ENCODE measurements around the gene CFTR. TPM values are rescaled to one million over a fixed set of nuclear protein-coding genes. Genes with fewer than 3 reads are reported as not detected.

CFTR gene
- total and polyA plus RNA-seq, 4 experiments from 2014 or later = not detected

DNA sequence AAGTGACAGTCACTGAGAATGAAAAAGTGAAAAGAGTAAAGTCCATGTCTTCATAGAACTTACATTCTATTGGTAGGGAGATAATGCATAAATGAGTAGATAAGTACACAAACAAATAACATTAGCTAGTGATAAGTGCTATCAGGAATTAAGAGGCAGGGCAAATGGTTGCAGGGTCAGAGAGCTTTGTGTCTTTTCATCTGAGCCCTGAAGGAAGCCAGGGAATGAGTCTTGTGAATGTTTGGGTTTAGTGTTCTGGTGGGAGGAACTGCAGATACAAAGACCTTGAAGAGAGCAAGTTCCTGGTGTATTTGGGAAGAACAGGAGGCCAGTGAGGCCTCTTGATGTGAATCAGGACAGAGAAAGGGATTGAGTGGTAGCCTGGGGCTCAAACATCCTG lies 209.6 kb downstream of the CFTR start:
- H3K36me3 ChIP-seq (ENCODE audit: insufficient read depth, low read length) = no peaks in the 10 kb centered on the region
- no peak overlapping the region for H3K27ac Mint-ChIP-seq
- no peak overlapping the region for H3K4me3 ChIP-seq (ENCODE audit: low read length in 2 of 2)
- H3K36me3 Mint-ChIP-seq = no peaks in the 10 kb centered on the region
- no peaks in the 10 kb centered on the region for H3K4me1 Mint-ChIP-seq
- intact Hi-C loops (cut with micrococcal nuclease) = no loop called here
- H3K27me3 Mint-ChIP-seq = no peaks in the 10 kb centered on the region
- ChIA-PET POLR2A (ENCODE audit: partially characterized antibody) (no interaction called here), CTCF (ENCODE audit: partially characterized antibody) (no interaction called here)
- peaks cover 0 to 6% (median 2%) of the 10 kb centered on the region in 8 donors for H3K9me3 Mint-ChIP-seq
- H3K27ac ChIP-seq (ENCODE audit: low read depth, low read length) = no peak overlapping the region
- no peaks in the 10 kb centered on the region for H3K4me1 ChIP-seq (ENCODE audit: insufficient read depth, low read length)
- DNase-seq = no peak
- H3K4me3 Mint-ChIP-seq = no peak overlapping the region
- no peaks in the 10 kb centered on the region for H3K9me3 ChIP-seq (ENCODE audit: control insufficient read depth in 1 of 2, low read length in 2 of 2)
- no peaks in the 10 kb centered on the region for H3K27me3 ChIP-seq (ENCODE audit: insufficient read depth, low read length)

DNA sequence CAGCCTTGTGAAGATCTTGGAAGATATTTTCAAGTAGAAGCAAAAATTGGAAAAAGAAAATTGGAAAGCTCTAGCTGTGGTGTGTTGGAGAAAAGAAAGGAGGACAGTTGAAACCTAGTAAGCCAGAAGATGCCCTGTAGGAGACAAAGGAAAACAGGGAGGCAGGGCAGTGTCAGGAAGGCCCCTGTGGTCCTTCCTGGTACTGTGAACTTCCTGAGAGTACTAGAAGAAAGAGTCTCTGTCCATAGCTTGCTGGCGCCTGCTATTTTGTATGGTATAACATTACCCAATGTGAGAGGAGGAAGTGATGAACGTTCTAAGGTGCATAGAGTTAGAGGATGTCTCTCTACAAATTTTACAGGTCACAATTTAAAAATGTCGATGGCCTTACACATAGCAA lies 210.3 kb downstream of the CFTR start:
- Mint-ChIP-seq H3K4me1 (no peaks in the 10 kb centered on the region), H3K4me3 (no peak overlapping the region), H3K9me3 (peaks cover 0 to 6% (median 2%) of the 10 kb centered on the region in 8 donors), H3K36me3 (no peaks in the 10 kb centered on the region), H3K27ac (peak overlapping the region in 1 of 7 donors; percentile 0), H3K27me3 (no peaks in the 10 kb centered on the region)
- H3K9me3 ChIP-seq (ENCODE audit: control insufficient read depth in 1 of 2, low read length in 2 of 2) = no peaks in the 10 kb centered on the region
- intact Hi-C loops (cut with micrococcal nuclease) = no loop called here
- H3K4me1 ChIP-seq (ENCODE audit: insufficient read depth, low read length) = no peaks in the 10 kb centered on the region
- H3K4me3 ChIP-seq (ENCODE audit: low read length in 2 of 2) = no peak overlapping the region
- no peaks in the 10 kb centered on the region for H3K27me3 ChIP-seq (ENCODE audit: insufficient read depth, low read length)
- DNase-seq = no peak
- CTCF ChIA-PET (ENCODE audit: partially characterized antibody) = no interaction called here
- H3K27ac ChIP-seq (ENCODE audit: low read depth, low read length) = no peak overlapping the region
- POLR2A ChIA-PET (ENCODE audit: partially characterized antibody) = no interaction called here
- no peaks in the 10 kb centered on the region for H3K36me3 ChIP-seq (ENCODE audit: insufficient read depth, low read length)

DNA sequence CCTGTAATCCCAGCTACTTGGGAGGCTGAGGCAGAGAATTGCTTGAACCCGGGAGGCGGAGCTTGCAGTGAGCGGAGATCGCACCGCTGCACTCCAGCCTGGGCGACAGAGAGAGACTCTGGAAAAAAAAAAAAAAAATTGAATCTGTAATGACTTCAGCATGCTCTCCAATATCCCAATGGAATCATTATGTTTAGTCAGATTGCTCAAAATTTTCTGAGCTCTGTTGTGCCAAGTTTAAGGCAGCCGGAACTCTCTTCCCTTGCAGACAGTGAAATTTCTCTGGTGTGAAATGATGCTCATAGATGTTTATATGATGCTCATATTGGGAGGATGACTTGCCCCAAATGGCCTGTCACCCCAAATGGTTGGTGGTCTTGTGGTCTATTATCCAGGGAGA lies 212.5 kb downstream of the CFTR start:
- H3K4me1 Mint-ChIP-seq = no peaks in the 10 kb centered on the region
- no peaks in the 10 kb centered on the region for H3K9me3 ChIP-seq (ENCODE audit: control insufficient read depth in 1 of 2, low read length in 2 of 2)
- no peaks in the 10 kb centered on the region for H3K36me3 ChIP-seq (ENCODE audit: insufficient read depth, low read length)
- no peaks in the 10 kb centered on the region for H3K27me3 Mint-ChIP-seq
- no peak overlapping the region for H3K27ac Mint-ChIP-seq
- no peak overlapping the region for H3K4me3 Mint-ChIP-seq
- no peak overlapping the region for H3K4me3 ChIP-seq (ENCODE audit: low read length in 2 of 2)
- ChIA-PET POLR2A (ENCODE audit: partially characterized antibody) (no interaction called here), CTCF (ENCODE audit: partially characterized antibody) (no interaction called here)
- peaks cover 0 to 6% (median 2%) of the 10 kb centered on the region in 8 donors for H3K9me3 Mint-ChIP-seq
- no peak overlapping the region for H3K27ac ChIP-seq (ENCODE audit: low read depth, low read length)
- H3K4me1 ChIP-seq (ENCODE audit: insufficient read depth, low read length) = no peaks in the 10 kb centered on the region
- no peaks in the 10 kb centered on the region for H3K27me3 ChIP-seq (ENCODE audit: insufficient read depth, low read length)
- H3K36me3 Mint-ChIP-seq = no peaks in the 10 kb centered on the region
- DNase-seq = no peak
- intact Hi-C loops (cut with micrococcal nuclease) = no loop called here

DNA sequence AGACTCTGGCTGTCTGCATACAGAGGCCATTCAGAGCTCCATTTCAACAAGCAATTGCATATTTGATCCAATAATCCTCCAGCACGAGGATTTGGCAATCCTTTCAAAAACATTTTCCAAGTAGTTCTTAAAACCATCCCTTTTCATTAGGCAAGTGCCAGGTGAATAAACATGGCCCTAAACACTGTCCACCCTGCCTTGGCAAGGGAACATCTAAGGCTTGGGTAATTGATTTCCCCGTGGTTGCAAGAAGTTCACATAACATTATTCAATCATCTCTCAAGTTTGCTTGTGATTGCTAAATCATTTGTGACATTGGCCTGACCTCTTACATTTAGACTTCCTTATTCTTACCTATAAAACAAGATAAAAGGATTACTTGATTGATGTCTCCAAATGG lies 218.2 kb downstream of the CFTR start:
- H3K27me3 Mint-ChIP-seq = no peaks in the 10 kb centered on the region
- no peaks in the 10 kb centered on the region for H3K4me1 ChIP-seq (ENCODE audit: insufficient read depth, low read length)
- H3K4me3 ChIP-seq (ENCODE audit: low read length in 2 of 2) = no peak overlapping the region
- H3K27ac ChIP-seq (ENCODE audit: low read depth, low read length) = no peak overlapping the region
- intact Hi-C loops (cut with micrococcal nuclease) = no loop called here
- ChIA-PET CTCF (ENCODE audit: partially characterized antibody) (no interaction called here), POLR2A (ENCODE audit: partially characterized antibody) (no interaction called here)
- no peak overlapping the region for H3K27ac Mint-ChIP-seq
- H3K36me3 Mint-ChIP-seq = no peaks in the 10 kb centered on the region
- H3K9me3 ChIP-seq (ENCODE audit: control insufficient read depth in 1 of 2, low read length in 2 of 2) = no peaks in the 10 kb centered on the region
- H3K27me3 ChIP-seq (ENCODE audit: insufficient read depth, low read length) = no peaks in the 10 kb centered on the region
- H3K9me3 Mint-ChIP-seq = peaks cover 0 to 4% (median 0%) of the 10 kb centered on the region in 8 donors
- no peaks in the 10 kb centered on the region for H3K36me3 ChIP-seq (ENCODE audit: insufficient read depth, low read length)
- no peaks in the 10 kb centered on the region for H3K4me1 Mint-ChIP-seq
- DNase-seq = no peak
- H3K4me3 Mint-ChIP-seq = no peak overlapping the region

DNA sequence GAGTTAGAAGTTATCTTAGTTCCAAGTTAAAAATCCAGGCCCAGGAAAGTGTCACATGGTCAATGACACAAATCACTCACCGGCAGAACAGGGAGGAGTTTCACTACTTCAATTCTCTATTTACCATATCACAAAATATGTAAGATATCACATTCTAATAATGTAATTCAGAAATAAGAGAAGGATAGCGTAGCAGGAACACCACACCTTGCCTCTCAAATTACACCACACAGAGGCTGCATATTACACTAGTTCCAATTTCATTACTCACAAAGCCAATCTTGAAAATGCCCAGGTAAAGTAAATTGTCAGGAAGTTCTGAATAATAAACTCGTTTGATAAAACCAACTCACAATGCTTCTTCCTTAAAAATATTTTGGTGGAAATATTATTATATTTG lies 224.2 kb downstream of the CFTR start:
- POLR2A ChIA-PET (ENCODE audit: partially characterized antibody) = no interaction called here
- Histone ChIP-seq H3K4me1 (ENCODE audit: insufficient read depth, low read length) (no peaks in the 10 kb centered on the region), H3K36me3 (ENCODE audit: insufficient read depth, low read length) (no peaks in the 10 kb centered on the region), H3K27me3 (ENCODE audit: insufficient read depth, low read length) (no peaks in the 10 kb centered on the region), H3K9me3 (ENCODE audit: control insufficient read depth in 1 of 2, low read length in 2 of 2) (no peaks in the 10 kb centered on the region), H3K4me3 (ENCODE audit: low read length in 2 of 2) (no peak overlapping the region), H3K27ac (ENCODE audit: low read depth, low read length) (no peak overlapping the region)
- no peak for DNase-seq
- CTCF ChIA-PET (ENCODE audit: partially characterized antibody) = no interaction called here
- H3K4me1 Mint-ChIP-seq = no peaks in the 10 kb centered on the region
- no peaks in the 10 kb centered on the region for H3K36me3 Mint-ChIP-seq
- intact Hi-C loops (cut with micrococcal nuclease) = no loop called here
- H3K27me3 Mint-ChIP-seq = no peaks in the 10 kb centered on the region
- no peak overlapping the region for H3K4me3 Mint-ChIP-seq
- H3K9me3 Mint-ChIP-seq = peaks cover 0 to 5% (median under 1%) of the 10 kb centered on the region in 8 donors
- no peak overlapping the region for H3K27ac Mint-ChIP-seq

DNA sequence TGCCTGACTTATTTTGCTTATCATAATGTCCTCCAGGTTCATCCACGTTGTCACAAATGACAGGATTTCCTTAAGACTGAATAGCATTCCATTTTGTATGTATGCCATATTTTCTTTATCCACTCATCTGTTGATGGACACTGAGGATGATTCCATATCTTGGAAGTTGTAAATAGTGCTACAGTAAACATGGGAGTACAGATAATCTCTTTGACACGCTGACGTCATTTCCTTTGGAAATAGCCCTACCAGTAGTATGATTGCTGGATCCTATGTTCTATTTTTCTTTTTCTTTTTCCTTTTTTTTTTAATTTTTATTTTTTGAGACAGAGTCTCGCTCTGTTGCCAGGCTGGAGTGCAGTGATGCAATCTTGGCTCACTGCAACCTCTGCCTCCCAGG lies 225.8 kb downstream of the CFTR start:
- H3K27me3 ChIP-seq (ENCODE audit: insufficient read depth, low read length) = no peaks in the 10 kb centered on the region
- no peak overlapping the region for H3K27ac ChIP-seq (ENCODE audit: low read depth, low read length)
- Mint-ChIP-seq H3K9me3 (peaks cover 0 to 5% (median under 1%) of the 10 kb centered on the region in 8 donors), H3K36me3 (no peaks in the 10 kb centered on the region), H3K27me3 (no peaks in the 10 kb centered on the region), H3K4me1 (no peaks in the 10 kb centered on the region), H3K4me3 (no peak overlapping the region), H3K27ac (no peak overlapping the region)
- ChIA-PET CTCF (ENCODE audit: partially characterized antibody) (no interaction called here), POLR2A (ENCODE audit: partially characterized antibody) (no interaction called here)
- no peak for DNase-seq
- H3K4me3 ChIP-seq (ENCODE audit: low read length in 2 of 2) = no peak overlapping the region
- H3K9me3 ChIP-seq (ENCODE audit: control insufficient read depth in 1 of 2, low read length in 2 of 2) = no peaks in the 10 kb centered on the region
- intact Hi-C loops (cut with micrococcal nuclease) = no loop called here
- H3K36me3 ChIP-seq (ENCODE audit: insufficient read depth, low read length) = no peaks in the 10 kb centered on the region
- H3K4me1 ChIP-seq (ENCODE audit: insufficient read depth, low read length) = no peaks in the 10 kb centered on the region

DNA sequence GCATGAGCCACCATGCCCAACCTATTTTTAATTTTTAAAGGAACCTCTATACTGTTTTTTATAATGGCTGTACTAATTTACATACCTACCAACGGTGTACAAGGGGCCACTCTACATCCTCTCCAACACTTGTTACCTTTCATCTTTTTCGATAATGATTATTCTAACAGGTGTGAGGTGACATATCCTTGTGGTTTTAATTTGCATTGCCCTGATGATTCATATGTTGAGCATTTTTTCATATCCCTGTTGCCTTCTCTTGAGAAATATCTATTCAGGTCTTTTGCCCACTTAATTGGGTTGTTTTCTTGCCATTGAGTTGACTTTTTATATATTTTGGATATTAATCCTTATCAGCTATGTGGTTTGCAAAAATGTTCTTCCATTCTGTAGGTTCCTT lies 226.4 kb downstream of the CFTR start:
- Histone ChIP-seq H3K27ac (ENCODE audit: low read depth, low read length) (no peak overlapping the region), H3K4me3 (ENCODE audit: low read length in 2 of 2) (no peak overlapping the region), H3K36me3 (ENCODE audit: insufficient read depth, low read length) (no peaks in the 10 kb centered on the region), H3K27me3 (ENCODE audit: insufficient read depth, low read length) (no peaks in the 10 kb centered on the region), H3K4me1 (ENCODE audit: insufficient read depth, low read length) (no peaks in the 10 kb centered on the region), H3K9me3 (ENCODE audit: control insufficient read depth in 1 of 2, low read length in 2 of 2) (no peaks in the 10 kb centered on the region)
- Mint-ChIP-seq H3K4me3 (no peak overlapping the region), H3K27me3 (no peaks in the 10 kb centered on the region), H3K4me1 (no peaks in the 10 kb centered on the region), H3K9me3 (peaks cover 0 to 5% (median under 1%) of the 10 kb centered on the region in 8 donors), H3K27ac (no peak overlapping the region), H3K36me3 (no peaks in the 10 kb centered on the region)
- CTCF ChIA-PET (ENCODE audit: partially characterized antibody) = no interaction called here
- POLR2A ChIA-PET (ENCODE audit: partially characterized antibody) = no interaction called here
- no peak for DNase-seq
- intact Hi-C loops (cut with micrococcal nuclease) = no loop called here

DNA sequence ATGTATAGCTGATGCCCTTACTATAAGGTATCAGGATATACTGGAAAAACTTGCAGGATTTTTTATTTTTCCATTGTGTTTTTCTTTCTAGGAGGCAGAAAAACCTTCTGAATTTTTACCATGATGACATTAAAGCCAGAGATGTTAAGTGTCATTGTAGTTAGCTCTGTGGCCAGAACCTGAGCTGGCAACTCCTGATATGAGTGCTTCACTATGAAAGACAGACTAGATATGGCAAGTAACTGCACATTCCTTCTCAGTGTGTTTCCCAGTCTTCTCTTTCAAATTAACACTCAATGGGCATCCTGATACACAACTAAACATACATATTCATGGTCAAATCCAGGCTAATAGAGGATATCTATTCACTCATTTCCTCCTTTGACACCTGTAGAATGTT lies 227.3 kb downstream of the CFTR start:
- no peaks in the 10 kb centered on the region for H3K4me1 Mint-ChIP-seq
- no peak overlapping the region for H3K27ac Mint-ChIP-seq
- H3K27me3 Mint-ChIP-seq = no peaks in the 10 kb centered on the region
- POLR2A ChIA-PET (ENCODE audit: partially characterized antibody) = no interaction called here
- H3K36me3 Mint-ChIP-seq = no peaks in the 10 kb centered on the region
- Histone ChIP-seq H3K27me3 (ENCODE audit: insufficient read depth, low read length) (no peaks in the 10 kb centered on the region), H3K36me3 (ENCODE audit: insufficient read depth, low read length) (no peaks in the 10 kb centered on the region), H3K27ac (ENCODE audit: low read depth, low read length) (no peak overlapping the region), H3K4me1 (ENCODE audit: insufficient read depth, low read length) (no peaks in the 10 kb centered on the region), H3K9me3 (ENCODE audit: control insufficient read depth in 1 of 2, low read length in 2 of 2) (no peaks in the 10 kb centered on the region), H3K4me3 (ENCODE audit: low read length in 2 of 2) (no peak overlapping the region)
- no peak for DNase-seq
- H3K9me3 Mint-ChIP-seq = peaks cover 0 to 5% (median under 1%) of the 10 kb centered on the region in 8 donors
- intact Hi-C loops (cut with micrococcal nuclease) = no loop called here
- no peak overlapping the region for H3K4me3 Mint-ChIP-seq
- CTCF ChIA-PET (ENCODE audit: partially characterized antibody) = no interaction called here
